HG03064 (cell line): ENCODE data around the gene XKR3.
"Not testable (repeated sequence)": the region's sequence is repeated elsewhere in the genome, so short reads cannot be mapped to it uniquely, and the experiment has no call there.

ENCODE experiments used
- ATAC-seq: cut with Tn5 transposase; IDR thresholded peaks from one replicate; pipeline ENCODE4 v1.9.1; 2021; ENCODE audit warnings: low read depth; ENCODE audit not compliant: unreplicated experiment

The XKR3 gene

DNA sequence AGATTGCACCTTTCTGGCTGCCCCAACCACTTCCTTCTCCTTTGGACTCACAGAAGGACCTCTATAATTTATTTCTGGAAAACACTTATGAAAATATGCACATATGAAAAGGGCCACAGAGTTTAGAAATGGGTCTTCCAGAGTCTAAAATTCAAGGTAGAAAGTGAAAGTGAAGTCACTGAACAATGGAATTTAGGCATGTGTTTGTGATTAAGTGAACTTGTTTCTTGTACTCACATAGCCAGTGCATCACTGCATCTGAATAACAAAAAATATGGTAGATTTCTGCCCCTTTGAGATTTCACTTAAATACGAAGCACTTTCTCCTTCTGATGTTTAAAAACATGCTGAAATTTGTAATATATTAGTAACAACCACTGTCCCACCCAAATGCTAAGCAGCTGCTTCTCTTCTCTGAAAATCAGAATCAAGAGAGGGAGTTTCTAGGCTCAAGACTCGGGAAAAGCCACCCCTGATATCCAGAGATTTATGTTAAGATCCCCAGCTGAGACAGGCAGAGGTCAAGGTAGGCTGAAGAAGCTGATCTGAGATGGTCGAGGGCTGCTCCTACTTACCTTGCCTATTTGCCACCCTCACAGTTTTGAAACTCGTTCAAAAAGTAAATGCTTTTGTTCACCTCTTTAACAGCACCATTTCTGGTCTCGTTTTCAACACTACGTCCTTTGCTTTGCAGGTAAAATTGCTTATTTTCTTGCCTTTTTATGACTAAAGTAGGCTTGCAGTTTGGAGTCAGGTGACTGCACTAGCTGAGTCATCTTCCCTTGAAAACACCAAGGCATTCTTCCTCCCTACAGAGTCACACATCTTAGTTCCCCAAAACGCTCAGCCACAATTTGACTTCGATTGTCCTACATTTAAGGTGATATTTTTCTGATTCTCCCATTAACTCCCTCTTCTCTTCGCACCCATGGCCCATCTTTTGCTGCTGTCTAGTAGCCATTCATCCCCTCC lies at the start of gene XKR3:
TSS of gene XKR3 (minus strand) at position 696 of the 972 bp plus-strand sequence. CDS start 17,338 bp downstream, outside the sequence.
- ATAC-seq: peak; percentile 76

DNA sequence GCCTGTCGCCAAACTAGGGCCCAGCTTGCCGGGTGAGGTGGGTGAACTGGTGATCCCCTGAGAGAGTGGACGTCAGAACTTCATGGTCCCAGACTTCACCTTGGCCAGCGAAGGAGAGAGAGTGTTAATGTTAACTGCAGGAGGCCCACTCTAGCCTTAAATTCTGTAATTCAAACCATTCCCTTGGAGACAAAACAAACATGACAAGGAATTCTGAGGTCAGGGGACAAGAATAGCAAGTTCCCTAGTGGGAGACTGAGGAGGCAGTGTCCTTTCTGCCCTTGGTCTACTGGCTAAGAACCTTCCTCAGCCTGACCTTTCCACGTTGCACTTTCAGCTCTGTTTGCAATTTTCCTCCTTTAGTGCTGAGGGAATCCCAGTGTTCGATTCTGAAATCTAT lies 44.4 kb upstream of the XKR3 start:
- not testable (repeated sequence) for ATAC-seq

DNA sequence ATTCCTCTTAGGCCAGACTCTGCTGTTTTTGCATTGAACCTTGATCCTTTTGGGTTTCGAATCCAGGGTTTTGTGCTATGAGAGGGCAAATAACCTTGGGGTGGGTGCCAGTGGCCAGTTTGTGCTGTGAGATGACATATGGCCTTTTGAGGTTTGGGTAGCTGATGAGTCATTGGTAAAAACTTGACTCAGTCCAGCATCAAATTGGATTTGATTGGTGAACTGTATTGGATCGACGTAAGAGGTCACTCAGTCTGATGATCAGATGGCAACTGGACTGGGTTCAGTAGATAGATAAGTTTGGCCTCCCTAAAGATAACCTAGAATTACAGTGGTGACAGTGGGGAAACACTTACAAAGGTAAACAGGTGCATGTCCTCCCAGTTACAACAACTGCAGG lies 41.0 kb upstream of the XKR3 start:
- ATAC-seq: no peak

DNA sequence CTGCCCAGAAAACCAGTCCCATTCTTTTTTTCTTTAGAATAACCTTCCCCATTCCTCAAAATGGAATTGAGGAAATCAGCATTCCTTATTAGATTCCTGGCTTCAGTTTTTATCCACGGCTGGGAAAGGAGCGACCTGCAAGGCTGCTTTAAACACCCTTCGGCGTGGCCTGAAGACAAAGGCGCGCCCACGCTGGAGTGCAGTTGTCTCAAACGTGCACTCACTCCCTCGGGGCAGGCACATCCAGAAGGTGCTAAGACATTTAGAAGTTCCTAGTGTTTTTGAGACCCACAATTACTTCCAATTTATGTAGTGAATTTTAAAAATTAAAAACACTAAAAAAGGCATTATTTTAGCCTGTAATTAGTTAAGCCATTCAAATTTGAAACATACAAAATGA lies 31.6 kb upstream of the XKR3 start:
- not testable (repeated sequence) for ATAC-seq

DNA sequence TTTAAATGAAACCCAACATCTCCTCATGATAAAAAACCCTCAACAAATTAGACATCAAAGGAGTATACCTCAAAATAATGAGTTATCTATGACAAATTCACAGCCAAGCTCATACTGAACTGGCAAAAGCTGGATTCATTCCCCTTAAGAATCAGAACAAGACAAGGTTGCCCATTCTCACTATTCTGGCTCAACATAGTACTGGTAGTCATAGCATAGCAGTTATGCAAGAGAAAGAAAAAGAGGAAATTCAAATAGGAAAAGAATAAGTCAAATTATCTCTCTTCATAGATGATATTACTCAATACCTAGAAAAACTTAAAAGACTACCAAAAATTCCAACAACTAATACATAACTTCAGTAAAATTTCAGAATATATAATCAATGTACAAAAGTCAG lies 29.4 kb upstream of the XKR3 start:
- ATAC-seq: no peak

DNA sequence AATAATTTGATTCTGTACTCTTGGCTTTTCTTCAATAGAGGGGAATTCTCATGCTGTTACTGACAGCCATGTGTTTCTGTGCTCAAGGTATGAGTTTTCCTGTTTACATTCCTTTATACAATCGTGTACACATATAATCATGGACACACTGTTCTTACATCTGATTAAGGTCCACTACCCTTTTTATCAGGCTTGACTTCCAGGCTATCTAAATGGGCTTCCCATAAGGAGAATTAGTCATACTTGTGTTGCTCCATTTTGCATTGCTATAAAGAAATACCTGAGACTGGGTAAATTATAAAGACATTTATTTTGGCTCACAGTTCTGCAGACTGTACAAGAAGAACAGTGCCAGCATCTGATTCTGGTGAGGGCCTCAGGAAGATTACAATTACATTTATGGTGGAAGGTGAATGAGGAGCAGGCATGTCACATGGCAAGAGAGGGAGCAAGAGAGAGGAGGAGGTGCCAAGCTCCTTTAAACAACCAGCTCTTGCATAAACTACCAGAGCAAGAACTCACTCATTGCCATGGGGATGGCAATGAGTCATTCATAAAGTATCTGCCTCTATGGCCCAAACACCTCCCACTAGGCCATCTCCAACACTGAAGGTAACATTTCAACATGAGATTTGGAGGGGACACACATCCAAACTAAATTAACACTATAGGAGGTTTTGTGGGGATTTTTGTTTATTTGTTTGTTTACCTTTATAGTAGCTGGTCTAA lies 26.2 kb upstream of the XKR3 start:
- ATAC-seq: not testable (repeated sequence)

DNA sequence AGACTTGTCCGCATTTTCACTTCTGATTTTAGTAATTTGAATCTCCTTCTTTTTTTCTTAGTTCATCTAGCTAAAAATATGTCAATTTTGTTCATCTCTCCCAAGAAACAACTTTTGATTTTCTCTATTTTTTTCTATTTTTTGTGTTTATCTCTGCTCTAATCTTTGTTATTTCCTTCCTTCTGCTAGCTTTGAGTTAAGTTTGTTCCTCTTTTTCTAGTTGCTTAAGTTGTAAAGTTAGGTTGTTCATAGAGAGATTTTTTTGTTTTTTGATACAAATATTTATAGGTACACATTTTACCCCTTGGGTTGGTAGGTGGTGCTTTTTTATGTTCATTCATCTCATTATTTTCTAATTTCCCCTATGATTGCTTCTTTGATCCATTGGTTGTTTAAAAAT lies 22.1 kb upstream of the XKR3 start:
- ATAC-seq: no peak

DNA sequence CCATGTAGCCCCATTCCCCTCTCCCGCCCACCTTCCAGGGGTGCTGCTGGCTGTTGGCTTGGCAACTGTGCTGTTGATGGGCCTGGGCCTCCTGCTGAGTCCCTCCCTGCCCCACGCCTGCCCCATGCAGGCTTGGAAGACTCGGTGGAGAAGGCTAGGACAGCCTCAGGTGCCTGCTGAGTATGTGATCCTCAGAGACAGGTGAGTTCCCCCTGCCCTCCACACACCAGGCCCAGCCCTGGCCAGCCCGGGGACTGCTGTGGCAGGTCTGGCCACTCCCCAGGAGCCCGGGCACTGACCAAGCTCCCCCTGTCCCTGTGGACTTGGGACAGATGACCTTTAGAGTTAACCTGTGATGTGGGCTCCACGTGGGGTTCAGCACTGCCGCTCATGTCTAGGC lies 20.7 kb upstream of the XKR3 start:
- no peak for ATAC-seq

DNA sequence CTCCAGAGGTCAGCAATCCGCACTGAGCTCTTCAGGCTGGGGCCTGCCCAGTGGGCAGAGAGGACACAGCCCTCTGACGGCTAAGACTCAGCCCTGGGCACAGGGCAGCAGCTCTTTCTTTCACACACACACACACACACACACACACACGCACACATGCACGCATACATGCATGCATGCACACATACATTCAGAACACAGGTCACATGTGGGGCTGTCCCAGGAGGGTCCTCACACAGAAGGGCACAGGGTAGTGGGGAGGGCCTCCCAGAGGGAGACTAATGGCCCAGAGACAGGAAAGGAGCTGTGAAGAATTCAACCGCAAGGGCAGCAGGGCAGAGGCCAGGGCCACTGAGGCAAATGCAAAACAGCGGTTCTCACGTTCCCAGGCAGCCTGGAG lies 20.3 kb upstream of the XKR3 start:
- ATAC-seq: no peak

DNA sequence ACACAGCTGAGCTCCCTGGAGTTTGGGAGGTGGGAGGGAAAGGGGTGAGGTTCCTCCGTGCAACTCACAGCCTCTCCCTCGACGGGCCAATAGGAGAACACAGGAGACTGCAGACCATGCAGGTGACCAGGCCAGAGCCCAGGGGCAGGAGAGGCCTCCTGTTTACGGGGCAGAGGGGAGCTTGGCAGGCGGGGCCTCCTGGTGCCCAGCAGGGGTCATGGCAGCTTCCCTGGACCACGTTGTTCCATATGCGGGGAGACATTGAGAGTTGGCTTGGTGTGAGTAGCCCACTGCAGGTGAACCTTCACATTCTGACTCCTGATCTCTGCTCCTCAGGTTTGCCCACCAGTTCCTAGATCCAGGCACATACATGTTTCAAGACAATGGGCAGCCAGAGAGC lies 19.3 kb upstream of the XKR3 start:
- ATAC-seq: no peak

DNA sequence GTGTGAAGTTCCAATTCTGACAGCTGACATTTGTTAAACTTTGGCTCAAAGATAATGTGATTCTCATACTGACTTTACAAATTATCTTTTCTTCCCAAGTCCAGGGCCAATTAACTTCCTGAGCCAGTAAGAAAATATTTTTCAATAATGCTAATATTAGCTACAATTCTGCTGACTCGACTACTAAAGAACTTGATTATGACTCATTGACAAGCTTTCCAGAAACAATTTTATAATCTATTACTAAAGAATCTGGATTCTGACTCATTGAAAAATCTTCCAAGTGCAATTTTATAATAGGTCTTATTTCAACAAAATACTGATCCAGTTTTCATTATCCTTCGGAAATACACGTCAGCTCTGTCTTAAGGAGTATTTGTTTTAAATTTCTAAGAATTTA lies 12.9 kb upstream of the XKR3 start:
- no peak for ATAC-seq

DNA sequence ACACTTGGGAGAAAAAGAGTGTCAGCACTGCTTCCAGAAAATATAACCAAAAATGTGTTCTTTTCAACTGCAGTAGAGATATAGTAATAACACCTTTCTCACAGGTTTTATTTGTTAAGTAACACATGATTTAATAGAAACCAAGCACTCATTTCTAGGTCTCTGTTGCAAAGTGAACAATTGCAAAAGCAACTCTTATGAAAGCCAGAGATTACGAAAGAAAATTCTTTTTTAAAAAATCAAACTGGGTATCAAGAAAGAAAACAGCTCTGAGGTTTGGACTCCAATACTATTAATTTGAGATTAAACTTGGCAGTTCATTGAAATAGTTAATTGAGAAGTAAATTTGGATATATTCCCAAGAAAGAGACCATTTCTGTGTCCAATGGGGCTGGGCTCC lies 9.8 kb upstream of the XKR3 start:
- no peak for ATAC-seq

DNA sequence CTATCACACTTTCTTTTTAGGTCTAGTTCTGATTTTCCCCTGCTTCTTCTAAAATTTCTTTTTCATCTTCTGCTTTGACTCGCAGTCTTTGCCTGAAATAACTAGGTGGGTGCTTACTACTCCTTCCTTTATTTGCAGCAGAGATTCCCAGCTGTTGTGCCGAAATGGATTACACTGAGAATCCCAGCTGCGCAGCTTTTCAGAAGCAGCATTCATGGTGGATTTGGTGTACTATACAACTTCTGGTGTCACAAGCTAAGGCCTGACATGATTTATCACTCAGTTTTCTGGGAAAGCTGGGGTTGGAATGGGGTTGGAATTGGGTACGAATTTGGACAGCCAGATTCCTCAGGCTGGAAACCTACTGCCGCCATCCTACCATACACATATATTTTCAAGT lies 6.0 kb upstream of the XKR3 start:
- ATAC-seq: no peak

DNA sequence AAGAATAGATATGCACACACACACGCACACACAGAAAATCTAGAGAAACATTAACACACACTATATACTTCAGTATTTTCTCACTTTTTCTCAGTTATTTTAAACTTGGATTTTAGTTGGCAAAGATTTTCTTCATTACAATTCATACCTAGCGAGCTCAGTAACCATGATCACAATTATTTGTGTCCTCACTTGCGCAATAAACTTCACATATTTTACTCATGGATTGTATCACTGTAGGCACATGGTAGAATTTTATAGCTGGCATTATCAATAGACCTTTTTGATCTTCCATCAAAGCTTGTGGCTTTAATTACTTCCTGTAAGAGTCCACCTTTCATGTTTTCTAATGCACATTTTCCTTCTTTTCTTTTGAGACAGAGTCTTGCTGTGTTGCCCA lies 4.8 kb upstream of the XKR3 start:
- ATAC-seq: no peak

DNA sequence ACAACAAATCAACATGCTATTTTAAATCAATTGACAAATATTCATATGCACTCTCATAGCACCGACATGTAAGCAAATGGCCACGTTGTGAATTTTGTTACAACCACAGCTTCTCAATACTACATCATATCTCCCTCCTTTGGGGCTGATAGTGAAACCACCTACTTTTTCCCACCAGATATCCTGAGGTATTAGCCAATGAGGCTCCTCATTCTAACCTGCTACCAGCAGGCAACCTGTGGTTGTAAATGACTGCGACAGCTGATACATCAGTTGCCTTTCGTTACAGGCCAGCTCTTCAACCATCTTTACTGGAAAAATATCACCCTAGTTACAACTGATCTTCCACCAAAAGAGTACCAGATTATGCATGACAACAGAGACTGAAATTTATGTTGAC lies 3.7 kb upstream of the XKR3 start:
- ATAC-seq: no peak

DNA sequence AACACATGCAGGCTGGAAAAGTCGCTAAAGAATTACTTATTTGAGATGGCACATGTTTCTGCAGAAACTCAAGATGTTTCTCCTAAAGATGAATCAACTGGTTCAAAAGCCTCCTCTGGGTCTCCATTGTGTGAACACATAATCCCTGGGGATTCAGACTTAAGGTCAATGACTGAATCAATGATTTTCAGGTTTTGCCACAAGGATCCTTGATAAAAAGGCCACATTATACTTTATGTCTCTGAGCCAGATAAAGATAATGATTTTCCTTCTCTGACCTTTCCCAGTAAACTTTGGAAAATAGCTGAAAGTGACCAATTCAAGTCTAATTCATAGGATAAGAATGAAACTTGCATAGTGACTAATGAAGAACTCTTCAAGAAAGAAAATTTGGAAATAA lies 2.3 kb upstream of the XKR3 start:
- no peak for ATAC-seq

DNA sequence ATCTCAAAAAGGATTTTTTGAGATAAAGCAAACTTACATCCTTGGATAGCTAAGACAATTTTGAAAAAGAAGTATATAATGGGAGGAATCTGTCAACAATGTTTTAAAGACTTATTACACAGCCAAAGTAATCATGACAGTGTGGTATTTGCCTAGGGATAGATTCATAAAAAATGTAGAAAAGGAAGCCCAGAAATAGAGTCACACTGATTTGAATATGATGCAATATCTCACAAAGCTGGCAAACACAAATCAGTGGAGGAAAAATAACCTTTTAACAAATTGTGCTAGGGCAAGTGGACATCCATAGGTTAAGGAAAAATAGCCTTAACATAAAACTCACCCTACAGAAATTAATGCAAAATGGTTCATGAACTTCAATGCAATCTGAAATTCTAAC lies 6.0 kb downstream of the XKR3 start:
- no peak for ATAC-seq

DNA sequence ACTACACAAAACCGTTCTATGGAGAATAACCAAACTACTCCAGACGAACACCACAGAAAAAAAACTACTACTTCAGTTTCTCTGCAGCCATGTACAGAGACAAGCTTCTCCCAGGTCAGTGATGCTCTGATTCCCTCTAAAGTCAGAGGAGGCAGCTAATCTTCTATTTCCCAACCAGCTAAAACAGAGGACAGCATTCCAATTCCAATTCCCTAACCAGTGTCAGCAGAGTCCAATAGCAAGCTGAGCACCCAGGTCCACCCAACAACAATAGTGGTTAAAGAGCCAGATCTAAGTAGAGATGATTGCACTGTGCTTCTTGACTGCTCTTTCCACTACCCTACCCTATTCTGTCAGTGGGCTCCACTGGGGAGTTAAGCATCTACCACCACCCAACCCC lies 6.7 kb downstream of the XKR3 start:
- ATAC-seq: no peak

DNA sequence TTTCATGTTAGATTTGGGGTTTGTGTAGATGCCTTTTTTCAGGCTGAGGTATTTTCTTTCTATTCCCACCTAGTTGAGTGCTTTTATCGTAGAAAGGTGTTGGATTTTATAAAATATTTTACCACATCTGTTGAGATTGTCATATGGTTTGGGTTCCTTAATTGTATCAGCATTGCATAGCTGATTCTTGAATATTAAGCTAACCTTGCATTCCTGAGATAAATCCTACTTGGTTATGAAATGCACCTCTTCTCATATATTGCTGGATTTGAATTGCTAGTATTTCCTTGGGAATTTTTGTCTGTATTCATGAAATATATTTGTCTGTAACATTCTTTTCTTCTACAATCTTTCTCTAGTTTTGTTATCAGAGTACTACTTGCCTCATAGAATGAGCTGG lies 10.1 kb downstream of the XKR3 start:
- ATAC-seq: no peak

DNA sequence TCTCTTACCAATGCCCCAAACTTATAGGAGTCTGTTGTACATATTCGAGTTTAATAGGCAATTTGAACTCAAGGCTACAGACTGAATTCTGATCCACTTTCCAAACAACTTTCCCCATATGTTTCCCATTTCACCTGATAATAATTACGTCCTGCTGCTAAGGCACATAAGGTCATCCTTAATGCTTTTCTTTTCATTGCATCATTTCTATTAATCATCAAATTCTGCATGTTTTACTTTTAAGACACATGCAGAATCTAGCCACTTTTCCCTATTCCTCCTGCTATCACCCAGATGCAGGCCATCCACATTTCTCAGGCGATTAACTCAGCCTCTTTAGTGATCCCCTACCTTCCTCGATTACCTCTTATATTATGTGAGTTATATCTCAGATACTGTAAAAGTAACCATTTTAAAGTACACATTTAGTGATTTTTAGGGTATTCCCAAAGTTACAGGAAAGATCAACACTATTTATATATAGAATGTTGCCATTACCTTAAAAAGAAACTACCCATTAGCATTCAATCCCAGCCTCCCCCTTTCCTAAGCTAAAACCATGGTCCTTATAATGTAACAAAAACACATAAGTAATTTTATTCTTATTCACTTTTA lies 14.9 kb downstream of the XKR3 start:
- ATAC-seq: no peak

DNA sequence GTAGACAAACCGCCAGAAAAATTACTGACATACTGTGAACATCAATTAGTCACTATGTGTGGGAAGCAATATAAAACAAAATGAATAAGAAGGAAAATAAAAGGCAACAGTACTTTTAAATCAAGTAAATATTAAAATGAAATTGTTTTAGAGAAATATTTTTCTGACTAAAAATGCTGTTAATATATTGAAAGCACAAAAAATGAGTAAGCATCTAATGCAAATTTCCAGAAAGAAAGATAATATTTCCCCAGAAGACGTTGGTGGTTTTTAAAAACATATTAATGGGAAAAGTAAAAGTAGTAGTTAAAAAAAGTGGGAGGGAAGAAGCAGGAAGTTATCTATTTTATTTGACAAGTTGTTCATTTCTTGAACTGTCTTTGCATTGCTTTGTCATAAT lies 16.5 kb downstream of the XKR3 start:
- ATAC-seq: no peak
